ENCODE measurements around the gene UBE3B.

Gene UBE3B

GRCh38 chr12:109460538-109460937 is 16.9 kb upstream of the UBE3B start:
- H3K36me3 ChIP-seq: peaks cover 90% of the 10 kb centered on the region
- TF ChIP-seq Cebpa-rat (IDR thresholded peaks at IDR 0.05): no peak

GRCh38 chr12:109461049-109461845 is 16.2 kb upstream of the UBE3B start:
- no peak for TF ChIP-seq Cebpa-rat (IDR thresholded peaks at IDR 0.05)
- Histone ChIP-seq H3K9me3 (no peaks in the 10 kb centered on the region), H3K36me3 (peaks cover 90% of the 10 kb centered on the region), H4K20me1 (peaks cover 92% of the 10 kb centered on the region), H3K27me3 (no peaks in the 10 kb centered on the region), H3K4me1 (peaks cover 32% of the 10 kb centered on the region), H3K4me3 (no peak overlapping the region), H3K4me2 (peak overlapping the region; percentile 63), H3K27ac (peak overlapping the region; percentile 76), H3K9ac (peak overlapping the region; percentile 50; the same call in 1 of the 2 replicates)

More at GRCh38 chr12:109460538-109460937, 16.9 kb upstream of the UBE3B start:
- peaks cover 32% of the 10 kb centered on the region for H3K4me1 ChIP-seq
- H4K20me1 ChIP-seq: peaks cover 91% of the 10 kb centered on the region
- no peak overlapping the region for H3K9ac ChIP-seq
- H3K27ac ChIP-seq: peak overlapping the region; percentile 76
- peak overlapping the region; percentile 63; the same call in 1 of the 2 replicates for H3K4me2 ChIP-seq
- no peaks in the 10 kb centered on the region for H3K27me3 ChIP-seq
- no peaks in the 10 kb centered on the region for H3K9me3 ChIP-seq
- no peak overlapping the region for H3K4me3 ChIP-seq

GRCh38 chr12:109461846-109462756 is 15.3 kb upstream of the UBE3B start:
- H3K4me1 ChIP-seq: peaks cover 32% of the 10 kb centered on the region
- H4K20me1 ChIP-seq: peaks cover 97% of the 10 kb centered on the region
- H3K36me3 ChIP-seq: peaks cover 90% of the 10 kb centered on the region
- H3K9ac ChIP-seq: no peak overlapping the region; the same call in 1 of the 2 replicates
- no peak for TF ChIP-seq Cebpa-rat (IDR thresholded peaks at IDR 0.05)
- no peaks in the 10 kb centered on the region for H3K27me3 ChIP-seq
- H3K9me3 ChIP-seq: no peaks in the 10 kb centered on the region
- H3K4me3 ChIP-seq: no peak overlapping the region
- H3K4me2 ChIP-seq: peak overlapping the region; percentile 63
- peak overlapping the region; percentile 76 for H3K27ac ChIP-seq

GRCh38 chr12:109462868-109463692 is 14.4 kb upstream of the UBE3B start:
- H3K4me2 ChIP-seq: no peak overlapping the region
- peak overlapping the region; percentile 19; the same call in 1 of the 2 replicates for H3K9ac ChIP-seq
- no peak for TF ChIP-seq Cebpa-rat (IDR thresholded peaks at IDR 0.05)
- H3K9me3 ChIP-seq: no peaks in the 10 kb centered on the region
- peaks cover 90% of the 10 kb centered on the region for H3K36me3 ChIP-seq
- peaks cover 32% of the 10 kb centered on the region for H3K4me1 ChIP-seq
- no peak overlapping the region for H3K4me3 ChIP-seq
- H3K27me3 ChIP-seq: no peaks in the 10 kb centered on the region
- H3K27ac ChIP-seq: no peak overlapping the region
- H4K20me1 ChIP-seq: peaks cover 99% of the 10 kb centered on the region

GRCh38 chr12:109463756-109464155 is 13.7 kb upstream of the UBE3B start:
- Histone ChIP-seq H3K4me2 (no peak overlapping the region), H4K20me1 (peaks cover 100% of the 10 kb centered on the region), H3K4me3 (no peak overlapping the region), H3K4me1 (peaks cover 32% of the 10 kb centered on the region), H3K9ac (peak overlapping the region; percentile 19; the same call in 1 of the 2 replicates), H3K27ac (no peak overlapping the region), H3K27me3 (no peaks in the 10 kb centered on the region), H3K36me3 (peaks cover 88% of the 10 kb centered on the region), H3K9me3 (no peaks in the 10 kb centered on the region)
- no peak for TF ChIP-seq Cebpa-rat (IDR thresholded peaks at IDR 0.05)

- TF ChIP-seq Cebpa-rat (IDR thresholded peaks at IDR 0.05): no peak
- Histone ChIP-seq H3K36me3 (peaks cover 88% of the 10 kb centered on the region), H3K27ac (no peak overlapping the region), H3K4me2 (no peak overlapping the region), H3K4me3 (no peak overlapping the region), H4K20me1 (peaks cover 100% of the 10 kb centered on the region), H3K9me3 (no peaks in the 10 kb centered on the region), H3K4me1 (peaks cover 32% of the 10 kb centered on the region), H3K9ac (no peak overlapping the region), H3K27me3 (no peaks in the 10 kb centered on the region)
These were observed 12.6 kb upstream of the UBE3B start for GRCh38 chr12:109464642-109465351.

GRCh38 chr12:109466305-109466704 is 11.1 kb upstream of the UBE3B start:
- no peak overlapping the region for H3K4me2 ChIP-seq
- H3K27ac ChIP-seq: no peak overlapping the region
- no peaks in the 10 kb centered on the region for H3K27me3 ChIP-seq
- peaks cover 100% of the 10 kb centered on the region for H4K20me1 ChIP-seq
- H3K4me3 ChIP-seq: no peak overlapping the region
- H3K9ac ChIP-seq: no peak overlapping the region
- no peak for TF ChIP-seq Cebpa-rat (IDR thresholded peaks at IDR 0.05)
- no peaks in the 10 kb centered on the region for H3K9me3 ChIP-seq
- H3K36me3 ChIP-seq: peaks cover 91% of the 10 kb centered on the region
- H3K4me1 ChIP-seq: peaks cover 25% of the 10 kb centered on the region

GRCh38 chr12:109466821-109467220 is 10.6 kb upstream of the UBE3B start:
- H3K27me3 ChIP-seq: no peaks in the 10 kb centered on the region
- H3K9me3 ChIP-seq: no peaks in the 10 kb centered on the region
- no peak overlapping the region for H3K9ac ChIP-seq
- TF ChIP-seq Cebpa-rat (IDR thresholded peaks at IDR 0.05): no peak
- peaks cover 100% of the 10 kb centered on the region for H4K20me1 ChIP-seq
- no peak overlapping the region for H3K4me3 ChIP-seq
- H3K36me3 ChIP-seq: peaks cover 93% of the 10 kb centered on the region
- H3K4me2 ChIP-seq: no peak overlapping the region
- H3K4me1 ChIP-seq: peaks cover 20% of the 10 kb centered on the region
- H3K27ac ChIP-seq: no peak overlapping the region

Data from BLaER1 (cell line).